ENCODE data around the gene TTLL5. TPM values are rescaled to one million over a fixed set of nuclear protein-coding genes. Genes with fewer than 3 reads are reported as not detected.

The TTLL5 gene
- total RNA-seq, 1 experiment from 2014 or later: 34.7 TPM

GRCh38 chr14:75971509-75971908 is 310.5 kb downstream of the TTLL5 start:
- H3K9me2 ChIP-seq (replicated peaks; ENCODE audit: low read length): no peaks in the 10 kb centered on the region
- no peak overlapping the region for H3K27ac ChIP-seq (ENCODE audit: low read length)
- no peak for DNase-seq
- no peak for ATAC-seq
- POLR2A ChIA-PET (ENCODE audit: unreplicated experiment): no interaction called here
- intact Hi-C loops (cut with micrococcal nuclease): no loop called here
- H3K79me2 ChIP-seq (ENCODE audit: low read length): no peaks in the 10 kb centered on the region
- no peak overlapping the region for H2AFZ ChIP-seq (ENCODE audit: low read length)
- H3K4me2 ChIP-seq (ENCODE audit: low read length): no peak overlapping the region
- H4K20me1 ChIP-seq (ENCODE audit: low read length): no peaks in the 10 kb centered on the region
- H3K36me3 ChIP-seq (ENCODE audit: low read depth, low read length): no peaks in the 10 kb centered on the region
- TF ChIP-seq EZH2 (IDR thresholded peaks at IDR 0.05; ENCODE audit: low read length, unreplicated experiment): no peak
- no peak for TF ChIP-seq EZH2phosphoT487 (IDR thresholded peaks at IDR 0.05; ENCODE audit: borderline replicate concordance, low read length)
- no peak for TF ChIP-seq CTCF (conservative IDR thresholded peaks at IDR 0.05; ENCODE audit: low read depth, low read length)
- H3K9ac ChIP-seq (ENCODE audit: low read length): no peak overlapping the region
- no TSS peak for BruUV-seq (replicated peaks)
- H3K27me3 ChIP-seq (ENCODE audit: low read length): no peaks in the 10 kb centered on the region
- no peaks in the 10 kb centered on the region for H3F3A ChIP-seq (ENCODE audit: low read length, unreplicated experiment)
- H3K9me3 ChIP-seq (ENCODE audit: low read length): no peaks in the 10 kb centered on the region
- H3K4me3 ChIP-seq (ENCODE audit: low read length): no peak overlapping the region
- CTCF ChIA-PET: no interaction called here
- no peaks in the 10 kb centered on the region for H3K4me1 ChIP-seq (ENCODE audit: insufficient read depth, low read length)

DNA sequence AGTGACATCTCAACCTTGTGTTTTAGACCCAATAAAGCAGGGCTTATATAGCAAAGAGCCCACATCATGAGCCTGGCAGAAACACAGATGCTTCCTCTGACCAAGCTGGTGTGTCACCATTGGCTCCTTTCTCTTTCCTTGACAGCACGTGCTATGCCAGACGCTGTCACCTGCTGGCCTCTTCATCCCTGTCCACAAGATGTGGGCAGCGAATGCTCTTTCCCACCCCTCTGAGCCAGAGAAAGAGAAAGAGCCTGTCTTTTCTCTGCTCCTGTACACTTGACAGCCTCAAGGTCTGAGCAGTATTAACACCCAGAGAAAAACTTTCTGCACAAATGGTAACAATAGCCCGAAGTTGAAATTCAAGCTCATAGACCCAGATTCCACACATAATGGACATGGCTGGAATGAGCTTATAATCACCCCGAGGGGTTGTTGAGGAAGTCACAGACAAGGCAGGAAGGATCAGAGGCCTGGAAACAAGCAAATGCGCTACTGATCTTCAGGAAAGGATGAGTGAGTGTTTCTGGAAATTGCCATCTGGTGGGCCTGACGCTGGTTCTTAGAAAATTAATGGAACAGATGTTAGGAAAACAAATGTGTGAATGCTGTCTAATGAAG is 311.9 kb downstream of the TTLL5 start:
- DNase-seq (no peak), ATAC-seq (no peak)
- ChIA-PET POLR2A (ENCODE audit: unreplicated experiment) (no interaction called here), CTCF (no interaction called here)
- no peak overlapping the region for H3K27ac ChIP-seq (ENCODE audit: low read length)
- no peaks in the 10 kb centered on the region for H3K27me3 ChIP-seq (ENCODE audit: low read length)
- H3K4me1 ChIP-seq (ENCODE audit: insufficient read depth, low read length): 0 out of 2 replicates have a peak, but pooled peaks cover 5% of the 10 kb centered on the region
- BruUV-seq (replicated peaks): no TSS peak
- no peaks in the 10 kb centered on the region for H3F3A ChIP-seq (ENCODE audit: low read length, unreplicated experiment)
- H3K36me3 ChIP-seq (ENCODE audit: low read depth, low read length): no peaks in the 10 kb centered on the region
- no peaks in the 10 kb centered on the region for H4K20me1 ChIP-seq (ENCODE audit: low read length)
- intact Hi-C loops (cut with micrococcal nuclease): no loop called here
- no peaks in the 10 kb centered on the region for H3K9me3 ChIP-seq (ENCODE audit: low read length)
- no peaks in the 10 kb centered on the region for H3K79me2 ChIP-seq (ENCODE audit: low read length)
- no peak overlapping the region for H2AFZ ChIP-seq (ENCODE audit: low read length)
- H3K9me2 ChIP-seq (replicated peaks; ENCODE audit: low read length): no peaks in the 10 kb centered on the region
- no peak overlapping the region for H3K9ac ChIP-seq (ENCODE audit: low read length)
- TF ChIP-seq EZH2 (IDR thresholded peaks at IDR 0.05; ENCODE audit: low read length, unreplicated experiment) (no peak), CTCF (conservative IDR thresholded peaks at IDR 0.05; ENCODE audit: low read depth, low read length) (no peak), EZH2phosphoT487 (IDR thresholded peaks at IDR 0.05; ENCODE audit: borderline replicate concordance, low read length) (no peak)
- H3K4me2 ChIP-seq (ENCODE audit: low read length): no peak overlapping the region
- H3K4me3 ChIP-seq (ENCODE audit: low read length): no peak overlapping the region

- no peaks in the 10 kb centered on the region for H3F3A ChIP-seq (ENCODE audit: low read length, unreplicated experiment)
- H3K9me3 ChIP-seq (ENCODE audit: low read length): no peaks in the 10 kb centered on the region
- H4K20me1 ChIP-seq (ENCODE audit: low read length): no peaks in the 10 kb centered on the region
- ATAC-seq (no peak), DNase-seq (no peak)
- no peaks in the 10 kb centered on the region for H3K36me3 ChIP-seq (ENCODE audit: low read depth, low read length)
- TF ChIP-seq EZH2phosphoT487 (IDR thresholded peaks at IDR 0.05; ENCODE audit: borderline replicate concordance, low read length) (no peak), CTCF (conservative IDR thresholded peaks at IDR 0.05; ENCODE audit: low read depth, low read length) (no peak), EZH2 (IDR thresholded peaks at IDR 0.05; ENCODE audit: low read length, unreplicated experiment) (no peak)
- H3K9me2 ChIP-seq (replicated peaks; ENCODE audit: low read length): no peaks in the 10 kb centered on the region
- H2AFZ ChIP-seq (ENCODE audit: low read length): no peak overlapping the region
- peaks cover 17% of the 10 kb centered on the region; the same call in 1 of the 2 replicates for H3K79me2 ChIP-seq (ENCODE audit: low read length)
- no peak overlapping the region for H3K4me2 ChIP-seq (ENCODE audit: low read length)
- H3K9ac ChIP-seq (ENCODE audit: low read length): no peak overlapping the region
- no TSS peak for BruUV-seq (replicated peaks)
- ChIA-PET CTCF (interaction anchor here (0.6 to 1.7 kb wide), 4 partner anchors 71 to 266 kb away, joined by 3 to 12 read pairs (median 6); no protein-coding TSS in a partner anchor), POLR2A (ENCODE audit: unreplicated experiment) (interaction anchor here (0.6 kb wide), 2 partner anchors 31 to 146 kb away, joined by 3 to 4 read pairs; no protein-coding TSS in a partner anchor)
- peaks cover 26% of the 10 kb centered on the region for H3K4me1 ChIP-seq (ENCODE audit: insufficient read depth, low read length)
- intact Hi-C loops (cut with micrococcal nuclease): no loop called here
- no peaks in the 10 kb centered on the region for H3K27me3 ChIP-seq (ENCODE audit: low read length)
- no peak overlapping the region for H3K27ac ChIP-seq (ENCODE audit: low read length)
- no peak overlapping the region for H3K4me3 ChIP-seq (ENCODE audit: low read length)
Measured at GRCh38 chr14:75976826-75977581, 316.0 kb downstream of the TTLL5 start.

All from PC-3 (cell line).